NCI-H446 (cell line): ENCODE data around the gene SLC5A2.
"Not testable (repeated sequence)": the region's sequence is repeated elsewhere in the genome, so short reads cannot be mapped to it uniquely, and the experiment has no call there.

Source experiments
- DNase-seq, 2 experiments: peaks; one replicate each; lab custom pipeline; 2025; lab: John Stamatoyannopoulos, UW

The SLC5A2 gene

GRCh38 chr16:31475946-31476302 is 7.0 kb upstream of the SLC5A2 start:
- no peak for DNase-seq

GRCh38 chr16:31476303-31477219 is 6.4 kb upstream of the SLC5A2 start:
- no peak for DNase-seq

- DNase-seq = no peak
Observed at GRCh38 chr16:31477220-31478216, 5.4 kb upstream of the SLC5A2 start.

GRCh38 chr16:31478956-31479355 is 4.0 kb upstream of the SLC5A2 start:
- DNase-seq = no peak

- DNase-seq = no peak
Observed at GRCh38 chr16:31479751-31480150, 3.2 kb upstream of the SLC5A2 start.

GRCh38 chr16:31480851-31481536 is 1.9 kb upstream of the SLC5A2 start:
- DNase-seq = no peak

- not testable (repeated sequence) for DNase-seq
Observed at GRCh38 chr16:31484048-31484447, 1.1 kb downstream of the SLC5A2 start.

- DNase-seq = no peak
Observed at GRCh38 chr16:31484491-31485171, 1.7 kb downstream of the SLC5A2 start.

- DNase-seq = no peak
Observed at GRCh38 chr16:31485571-31485970, 2.6 kb downstream of the SLC5A2 start.

GRCh38 chr16:31486045-31486444 is 3.1 kb downstream of the SLC5A2 start:
- no peak for DNase-seq

- no peak for DNase-seq
Observed at GRCh38 chr16:31487071-31487719, 4.3 kb downstream of the SLC5A2 start.

- DNase-seq = peak in 1 of 2 experiments; percentile 38
Observed at GRCh38 chr16:31487720-31488467, 5.0 kb downstream of the SLC5A2 start.

- no peak for DNase-seq
Observed at GRCh38 chr16:31488468-31489297, 5.8 kb downstream of the SLC5A2 start.

- DNase-seq = no peak
Observed at GRCh38 chr16:31489298-31489564, 6.3 kb downstream of the SLC5A2 start.

- DNase-seq = no peak
Observed at GRCh38 chr16:31489616-31490584, 7.0 kb downstream of the SLC5A2 start.

- DNase-seq = no peak
Observed at GRCh38 chr16:31491778-31492418, 9.0 kb downstream of the SLC5A2 start.

GRCh38 chr16:31493506-31494125 is 10.7 kb downstream of the SLC5A2 start:
- no peak for DNase-seq
